Gastrocnemius medialis (tissue), 4 donors: ENCODE data around the gene RAPGEF2.

ENCODE experiments used
- POLR2A ChIP-seq, 2 donors: fragments of 450-650 bp; IDR thresholded peaks; one replicate each; pipeline ENCODE4 v1.6.1; 2017; ENCODE audit warnings: antibody characterized with exemption in 2 of 2, mild to moderate bottlenecking in 2 of 2, moderate library complexity in 2 of 2
- TF ChIP-seq, protein P1 (sequence below), 5 experiments: fragments of 450-650 bp in 3 of 5; fragments of 200-600 bp in 2 of 5; sonication (generic) in 2 of 5; IDR thresholded peaks in 4 of 5; conservative IDR thresholded peaks in 1 of 5; 1 replicate in 4 of 5; 2 replicates in 1 of 5; pipeline ENCODE4 v1.5.1; 2016 to 2019; ENCODE audit warnings: antibody characterized with exemption in 5 of 5, mild to moderate bottlenecking in 3 of 5, moderate library complexity in 3 of 5

DNA sequence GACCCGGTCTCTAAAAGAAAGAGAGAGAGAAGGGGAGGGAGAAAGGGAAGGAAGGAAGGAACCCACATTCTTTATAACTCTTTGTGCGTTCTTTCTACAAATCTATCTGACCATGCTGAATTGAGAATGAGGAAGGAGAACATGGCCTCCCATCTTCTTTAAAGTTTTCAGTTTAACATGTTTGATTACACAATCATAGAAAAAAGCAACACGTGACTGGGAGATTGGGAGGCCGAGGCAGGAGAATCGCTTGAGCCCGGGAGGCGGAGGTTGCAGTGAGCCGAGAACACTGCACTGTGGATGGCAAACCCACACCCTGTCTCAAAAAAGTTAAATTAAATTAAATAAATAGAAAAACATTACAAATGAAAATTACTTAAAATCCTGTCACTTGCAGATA, 254.5 kb downstream of the RAPGEF2 start:
- TF ChIP-seq, protein P1, sequence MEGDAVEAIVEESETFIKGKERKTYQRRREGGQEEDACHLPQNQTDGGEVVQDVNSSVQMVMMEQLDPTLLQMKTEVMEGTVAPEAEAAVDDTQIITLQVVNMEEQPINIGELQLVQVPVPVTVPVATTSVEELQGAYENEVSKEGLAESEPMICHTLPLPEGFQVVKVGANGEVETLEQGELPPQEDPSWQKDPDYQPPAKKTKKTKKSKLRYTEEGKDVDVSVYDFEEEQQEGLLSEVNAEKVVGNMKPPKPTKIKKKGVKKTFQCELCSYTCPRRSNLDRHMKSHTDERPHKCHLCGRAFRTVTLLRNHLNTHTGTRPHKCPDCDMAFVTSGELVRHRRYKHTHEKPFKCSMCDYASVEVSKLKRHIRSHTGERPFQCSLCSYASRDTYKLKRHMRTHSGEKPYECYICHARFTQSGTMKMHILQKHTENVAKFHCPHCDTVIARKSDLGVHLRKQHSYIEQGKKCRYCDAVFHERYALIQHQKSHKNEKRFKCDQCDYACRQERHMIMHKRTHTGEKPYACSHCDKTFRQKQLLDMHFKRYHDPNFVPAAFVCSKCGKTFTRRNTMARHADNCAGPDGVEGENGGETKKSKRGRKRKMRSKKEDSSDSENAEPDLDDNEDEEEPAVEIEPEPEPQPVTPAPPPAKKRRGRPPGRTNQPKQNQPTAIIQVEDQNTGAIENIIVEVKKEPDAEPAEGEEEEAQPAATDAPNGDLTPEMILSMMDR (IDR thresholded peaks at IDR 0.05 in 4 of 5, conservative IDR thresholded peaks at IDR 0.05 in 1 of 5) = no peak
- no peak for TF ChIP-seq POLR2A (IDR thresholded peaks at IDR 0.05)
